ENCODE data around the gene PRR7. TPM values are rescaled to one million over a fixed set of nuclear protein-coding genes. Genes with fewer than 3 reads are reported as not detected.

The PRR7 gene
- total RNA-seq, 1 donor from 2014 or later, result 13.1 TPM

- no peak for TF ChIP-seq CTCF (IDR thresholded peaks at IDR 0.05; ENCODE audit: unreplicated experiment)
- Mint-ChIP-seq H3K9me3 (ENCODE audit: low read depth) (no peaks in the 10 kb centered on the region), H3K4me1 (ENCODE audit: low read depth) (peaks cover 26% of the 10 kb centered on the region), H3K4me3 (ENCODE audit: low read depth) (peak overlapping the region; percentile 64), H3K27me3 (no peaks in the 10 kb centered on the region), H3K36me3 (ENCODE audit: insufficient read depth) (peaks cover 32% of the 10 kb centered on the region), H3K27ac (peak overlapping the region; percentile 92)
- no peak for DNase-seq (ENCODE audit: low spot score, unreplicated experiment)
These were observed 23.3 kb downstream of the PRR7 start for GRCh38 chr5:177469750-177470525.

GRCh38 chr5:177470759-177471536 lies 24.3 kb downstream of the PRR7 start:
- Mint-ChIP-seq H3K4me1 (ENCODE audit: low read depth) (peaks cover 26% of the 10 kb centered on the region), H3K36me3 (ENCODE audit: insufficient read depth) (peaks cover 22% of the 10 kb centered on the region), H3K27ac (peak overlapping the region; percentile 92), H3K4me3 (ENCODE audit: low read depth) (peak overlapping the region; percentile 82), H3K27me3 (peaks cover 5% of the 10 kb centered on the region), H3K9me3 (ENCODE audit: low read depth) (no peaks in the 10 kb centered on the region)
- TF ChIP-seq CTCF (IDR thresholded peaks at IDR 0.05; ENCODE audit: unreplicated experiment), result no peak
- no peak for DNase-seq (ENCODE audit: low spot score, unreplicated experiment)

DNA sequence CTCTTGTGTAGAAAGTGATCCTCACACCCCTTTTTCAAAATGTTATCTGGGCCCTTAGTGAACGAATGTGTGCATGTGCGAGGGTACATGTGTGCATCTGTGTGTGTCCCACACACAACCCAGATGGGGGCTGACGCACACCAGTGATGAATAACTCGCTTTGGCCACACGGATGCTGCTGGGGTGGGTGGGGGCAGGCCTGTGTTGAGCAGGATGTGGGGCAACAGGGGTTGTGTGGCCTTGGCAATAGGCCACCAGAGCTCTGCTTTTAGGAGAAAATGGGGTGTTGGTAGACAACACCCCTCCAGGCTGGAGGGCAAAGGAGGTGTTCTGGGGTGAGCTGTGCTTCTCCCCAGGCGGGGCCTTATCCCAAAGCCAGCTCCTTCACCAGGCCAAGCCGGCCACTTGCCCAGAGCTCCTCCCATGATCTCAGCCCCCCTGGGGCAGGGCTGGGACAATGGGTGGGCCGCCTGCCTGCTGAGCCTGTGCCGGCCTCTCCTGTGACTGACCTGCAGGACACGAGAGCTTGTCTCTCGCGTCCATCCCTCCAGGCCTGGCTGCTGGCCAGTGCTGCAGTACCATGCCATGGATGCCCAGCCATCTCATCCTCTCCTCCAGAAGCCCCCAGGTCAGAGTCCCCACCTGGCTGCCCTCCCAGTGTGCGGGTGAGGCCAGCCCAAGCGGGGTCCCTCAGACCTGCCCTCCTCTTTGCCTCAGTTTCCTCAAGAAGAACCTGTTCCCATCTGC lies 25.2 kb downstream of the PRR7 start:
- no peak for TF ChIP-seq CTCF (IDR thresholded peaks at IDR 0.05; ENCODE audit: unreplicated experiment)
- Mint-ChIP-seq H3K27me3 (peaks cover 5% of the 10 kb centered on the region), H3K4me3 (ENCODE audit: low read depth) (peak overlapping the region; percentile 82), H3K36me3 (ENCODE audit: insufficient read depth) (peaks cover 16% of the 10 kb centered on the region), H3K4me1 (ENCODE audit: low read depth) (peaks cover 26% of the 10 kb centered on the region), H3K9me3 (ENCODE audit: low read depth) (no peaks in the 10 kb centered on the region), H3K27ac (peak overlapping the region; percentile 84)
- no peak for DNase-seq (ENCODE audit: low spot score, unreplicated experiment)

GRCh38 chr5:177472460-177473442 lies 26.1 kb downstream of the PRR7 start:
- peak; percentile 69 for DNase-seq (ENCODE audit: low spot score, unreplicated experiment)
- Mint-ChIP-seq H3K4me1 (ENCODE audit: low read depth) (peaks cover 26% of the 10 kb centered on the region), H3K36me3 (ENCODE audit: insufficient read depth) (peaks cover 9% of the 10 kb centered on the region), H3K9me3 (ENCODE audit: low read depth) (no peaks in the 10 kb centered on the region), H3K27me3 (peaks cover 5% of the 10 kb centered on the region), H3K4me3 (ENCODE audit: low read depth) (peak overlapping the region; percentile 82), H3K27ac (peak overlapping the region; percentile 90)
- TF ChIP-seq CTCF (IDR thresholded peaks at IDR 0.05; ENCODE audit: unreplicated experiment), result no peak

Data from progenitor cell of endocrine pancreas (in vitro differentiated cells).